ENCODE data around the gene USF1.
A peak's percentile ranks its signal among the peaks of the same experiment; 100 is the strongest.
"Not testable (repeated sequence)": the region's sequence is repeated elsewhere in the genome, so short reads cannot be mapped to it uniquely, and the experiment has no call there.

Gene USF1

GRCh38 chr1:161048949-161049722 is 3.4 kb upstream of the USF1 start:
- no peak for DNase-seq (ENCODE audit: low read depth in 2 of 2)

GRCh38 chr1:161047436-161048420 is 2.0 kb upstream of the USF1 start:
- DNase-seq (ENCODE audit: low read depth in 2 of 2) = no peak

- no peak for DNase-seq (ENCODE audit: low read depth in 2 of 2)
These were observed 940 bp upstream of the USF1 start for GRCh38 chr1:161046605-161047228.

GRCh38 chr1:161044908-161045735 is 655 bp downstream of the USF1 start:
- peak in 1 of 2 experiments; percentile 45 for DNase-seq (ENCODE audit: low read depth in 2 of 2)

DNA sequence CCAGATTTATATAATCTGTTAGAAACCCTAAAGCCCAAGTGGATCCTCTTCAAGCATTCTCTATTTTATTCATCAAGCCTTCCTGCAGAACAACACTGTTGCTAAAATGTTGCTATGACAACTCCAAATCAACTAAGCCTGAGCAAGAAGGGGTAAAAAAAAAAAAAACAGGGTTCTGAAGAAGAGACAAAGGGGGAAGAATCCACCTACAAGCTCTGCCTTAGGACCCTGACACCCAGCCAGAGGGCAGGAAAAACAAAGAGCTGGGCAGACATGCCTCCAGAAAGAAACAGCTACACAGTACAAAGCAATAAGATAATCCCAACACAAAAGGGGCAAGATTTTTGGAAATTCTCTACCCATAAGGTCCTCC is 1.3 kb downstream of the USF1 start:
- no peak for DNase-seq (ENCODE audit: low read depth in 2 of 2)

DNA sequence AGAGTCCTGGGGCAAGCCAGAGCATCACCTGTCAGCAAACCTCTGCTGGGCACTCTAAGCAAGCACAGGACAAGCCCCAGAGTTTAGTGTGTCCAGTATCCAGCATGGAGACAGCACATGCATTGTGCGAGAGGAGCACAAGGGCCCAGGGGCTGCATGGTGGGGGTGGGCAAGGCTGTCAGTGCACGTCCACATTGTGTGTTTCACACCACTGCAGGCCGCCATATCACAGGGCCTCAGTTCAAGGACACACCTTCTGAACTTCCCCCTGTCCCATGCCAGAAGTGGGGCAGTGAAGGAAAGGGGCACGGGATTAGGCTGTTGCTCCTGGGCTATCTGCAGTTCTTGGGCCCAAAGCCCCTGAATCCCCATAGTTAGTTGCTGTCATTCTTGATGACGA is 6.2 kb downstream of the USF1 start:
- no peak for DNase-seq (ENCODE audit: low read depth in 2 of 2)

DNA sequence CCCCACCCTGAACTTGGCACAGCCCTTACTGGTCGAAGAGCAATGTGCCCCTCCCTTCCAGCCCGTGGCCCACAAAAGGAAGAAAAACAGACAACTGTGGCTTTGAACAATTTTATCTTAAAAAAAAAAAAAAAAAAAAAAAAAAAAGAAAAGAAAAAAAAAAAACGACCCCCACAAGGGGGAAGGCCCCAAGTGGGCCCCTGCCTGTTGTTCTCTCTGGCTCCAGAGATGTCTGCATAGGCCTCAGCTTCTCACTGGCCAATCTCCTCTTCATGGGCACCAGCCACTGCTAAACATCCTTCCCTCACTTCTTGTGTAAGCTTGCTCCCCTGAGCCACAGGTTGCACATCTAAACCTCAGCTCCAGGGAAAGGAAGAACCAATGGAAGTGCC is 6.6 kb downstream of the USF1 start:
- no peak for DNase-seq (ENCODE audit: low read depth in 2 of 2)

DNA sequence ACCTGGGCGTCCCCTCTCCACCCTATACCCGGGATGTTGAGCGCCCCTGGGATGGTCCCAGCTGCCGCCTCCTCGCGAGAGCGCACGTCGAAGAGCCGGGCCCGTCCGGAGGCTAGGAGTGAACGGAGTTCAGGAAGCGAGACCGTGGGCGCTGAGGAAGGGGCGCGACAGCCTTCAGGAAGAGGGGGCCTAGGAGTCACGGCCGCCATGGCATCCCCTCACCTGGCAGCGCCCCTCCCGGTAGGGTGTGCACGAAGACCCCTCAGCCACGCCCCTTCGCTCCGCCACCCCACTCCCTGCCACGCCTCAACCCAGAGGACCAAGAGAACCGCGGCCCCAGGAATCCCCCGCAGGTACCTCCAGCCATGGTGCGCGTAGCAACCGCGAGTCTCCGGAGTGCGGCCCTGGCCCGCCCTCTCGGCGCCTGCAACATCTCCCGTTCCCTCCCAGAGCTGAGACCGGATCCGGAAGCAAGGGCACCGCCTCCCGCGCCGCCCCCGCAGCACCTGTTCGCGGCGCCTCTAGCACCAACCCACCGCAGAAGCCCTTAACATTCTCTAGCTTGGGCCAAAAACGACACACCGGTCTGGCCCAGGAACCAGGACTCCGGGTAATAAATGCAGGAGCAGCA is 7.1 kb downstream of the USF1 start, which contains the start of gene TSTD1:
TSTD1 (minus strand) TSS at position 442 of the 631 bp plus-strand sequence; CDS start at position 367, 75 bp downstream.
- peak; percentile 69 to 81 for DNase-seq (ENCODE audit: low read depth in 2 of 2)

- DNase-seq (ENCODE audit: low read depth in 2 of 2) = no peak
These were observed 7.9 kb downstream of the USF1 start for GRCh38 chr1:161037661-161038522.

DNA sequence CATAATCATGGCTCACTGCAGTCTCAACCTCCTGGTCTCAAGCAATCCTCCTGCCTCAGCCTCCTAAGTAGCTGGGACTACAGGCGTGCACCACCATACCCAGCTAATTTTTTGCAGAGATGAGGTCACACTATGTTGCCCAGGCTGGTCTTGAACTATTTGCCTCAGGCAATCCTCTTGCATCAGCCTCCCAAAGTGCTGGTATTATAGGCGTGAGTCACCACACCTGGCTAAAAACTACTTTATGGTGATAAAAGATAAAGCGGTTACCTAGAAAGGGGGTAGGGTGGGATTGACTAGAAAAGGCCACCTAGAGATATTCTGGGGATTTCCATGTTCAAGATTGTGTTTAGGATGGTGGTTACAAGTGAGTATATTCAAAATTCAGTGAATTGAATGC is 12.0 kb downstream of the USF1 start:
- no peak for DNase-seq (ENCODE audit: low read depth in 2 of 2)

GRCh38 chr1:161032409-161032808 is 13.4 kb downstream of the USF1 start:
- no peak for DNase-seq (ENCODE audit: low read depth in 2 of 2)

DNA sequence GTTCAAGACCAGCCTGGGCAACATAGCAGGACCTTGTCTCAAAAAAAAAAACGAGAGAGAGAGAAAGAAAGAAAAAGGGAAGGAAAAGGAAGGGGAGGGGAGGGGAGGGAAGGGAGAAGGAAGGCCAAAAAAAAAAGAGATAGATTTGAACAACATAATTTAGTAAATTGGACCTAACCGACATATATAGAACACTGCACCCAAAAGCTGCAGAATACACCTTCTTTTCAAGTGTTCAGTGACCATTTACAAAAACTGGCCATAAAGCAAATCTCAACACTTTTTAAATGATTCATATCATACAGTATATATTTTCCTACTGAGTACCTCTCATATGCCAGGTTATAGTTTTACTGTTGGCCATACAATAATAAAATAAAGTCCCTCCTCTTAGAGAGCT is 13.9 kb downstream of the USF1 start:
- DNase-seq (ENCODE audit: low read depth in 2 of 2) = no peak

DNA sequence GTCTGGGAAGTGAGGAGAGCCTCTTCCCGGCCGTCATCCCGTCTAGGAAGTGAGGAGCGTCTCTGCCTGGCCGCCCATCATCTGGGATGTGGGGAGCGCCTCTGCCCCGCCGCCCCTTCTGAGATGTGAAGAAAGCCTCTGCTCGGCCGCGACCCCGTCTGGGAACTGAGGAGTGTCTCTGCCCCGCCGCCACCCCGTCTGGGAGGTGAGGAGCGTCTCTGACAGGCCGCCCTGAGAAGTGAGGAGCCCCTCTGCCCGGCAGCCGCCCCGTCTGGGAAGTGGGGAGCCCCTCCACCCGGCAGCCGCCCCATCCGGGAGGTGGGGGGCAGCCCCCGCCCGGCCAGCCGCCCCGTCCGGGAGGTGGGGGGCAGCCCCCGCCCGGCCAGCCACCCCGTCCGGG is 16.3 kb downstream of the USF1 start:
- DNase-seq (ENCODE audit: low read depth in 2 of 2) = not testable (repeated sequence)

- DNase-seq (ENCODE audit: low read depth in 2 of 2) = not testable (repeated sequence)
These were observed 18.8 kb downstream of the USF1 start for GRCh38 chr1:161026954-161027353.

DNA sequence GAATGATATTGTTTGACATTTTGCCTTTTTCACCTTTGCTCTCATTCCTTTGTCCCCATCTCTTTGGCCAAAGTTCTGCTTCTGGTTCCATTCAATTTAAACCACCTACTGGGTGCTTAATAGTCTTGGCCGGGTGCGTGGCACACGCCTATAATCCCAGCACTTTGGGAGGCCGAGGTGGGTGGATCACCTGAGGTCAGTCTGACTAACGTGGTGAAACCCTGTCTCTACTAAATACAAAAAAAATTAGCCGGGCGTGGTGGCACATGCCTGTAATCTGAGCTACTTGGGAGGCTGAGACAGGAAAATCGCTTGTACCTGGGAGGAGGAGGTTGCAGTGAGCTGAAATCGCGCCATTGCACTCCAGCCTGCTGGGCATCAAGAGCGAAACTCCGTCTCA is 23.3 kb downstream of the USF1 start:
- DNase-seq (ENCODE audit: low read depth in 2 of 2) = not testable (repeated sequence)

DNA sequence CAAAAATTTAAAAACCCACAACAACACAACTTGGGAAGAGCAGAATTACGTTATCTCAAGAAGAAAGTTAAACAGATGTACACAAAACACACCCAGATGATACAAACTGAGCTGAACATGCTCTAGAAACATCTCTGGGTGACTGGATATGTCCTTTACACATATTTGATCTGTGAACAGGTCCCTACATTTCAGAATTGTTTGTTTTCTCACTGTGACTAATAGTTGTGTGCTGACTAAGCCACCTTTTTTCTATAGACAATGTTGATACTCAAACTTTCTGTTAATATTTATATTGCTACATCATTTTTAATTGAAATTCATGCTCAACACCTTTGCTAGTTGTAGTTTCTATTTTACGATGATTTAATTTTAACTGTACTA is 23.8 kb downstream of the USF1 start:
- no peak for DNase-seq (ENCODE audit: low read depth in 2 of 2)

GRCh38 chr1:161021165-161021969 is 24.4 kb downstream of the USF1 start:
- peak; percentile 65 to 76 for DNase-seq (ENCODE audit: low read depth in 2 of 2)

DNA sequence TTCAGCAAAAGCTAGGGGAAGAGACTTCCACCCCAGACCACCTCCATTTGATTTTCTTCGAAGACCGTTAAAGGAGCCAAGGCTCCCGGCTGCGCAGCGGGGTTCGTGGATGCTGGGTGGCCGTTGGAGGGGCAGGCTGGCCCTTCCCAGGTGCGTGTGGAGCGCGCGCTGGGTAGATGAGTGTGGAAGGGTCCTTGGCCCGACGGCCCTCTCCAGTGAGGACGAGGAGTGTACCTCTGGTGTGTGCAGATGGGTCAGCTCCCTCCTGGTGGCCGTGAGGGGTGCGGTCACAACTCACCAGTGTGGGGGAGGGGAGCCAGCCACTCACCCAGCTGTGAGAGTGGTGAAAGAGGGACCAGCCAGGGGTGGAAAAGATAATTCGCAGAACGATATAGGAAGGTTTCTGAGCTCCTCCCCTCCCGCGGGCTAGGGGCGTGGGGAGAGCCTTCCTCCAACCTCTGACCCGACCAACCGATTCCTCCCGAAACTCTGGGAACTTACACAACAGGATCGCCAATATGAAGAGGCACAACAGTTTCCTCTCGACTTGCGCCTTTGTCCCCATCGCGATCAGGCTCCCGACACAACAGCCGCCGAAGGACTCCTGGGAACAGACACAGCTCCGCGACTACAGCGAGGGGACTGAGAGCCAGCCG is 25.1 kb downstream of the USF1 start, which contains the start of gene F11R:
F11R (minus strand) TSS at position 644 of the 656 bp plus-strand sequence; CDS start at position 565, 79 bp downstream.
- DNase-seq (ENCODE audit: low read depth in 2 of 2) = peak in 1 of 2 experiments; percentile 22
